Measurements from ENCODE around the gene RNF183. TPM values are rescaled to one million over a fixed set of nuclear protein-coding genes. Genes with fewer than 3 reads are reported as not detected.
"Not testable (repeated sequence)": the region's sequence is repeated elsewhere in the genome, so short reads cannot be mapped to it uniquely, and the experiment has no call there.

The RNF183 gene
- total RNA-seq, 1 donor from 2014 or later, result not detected

DNA sequence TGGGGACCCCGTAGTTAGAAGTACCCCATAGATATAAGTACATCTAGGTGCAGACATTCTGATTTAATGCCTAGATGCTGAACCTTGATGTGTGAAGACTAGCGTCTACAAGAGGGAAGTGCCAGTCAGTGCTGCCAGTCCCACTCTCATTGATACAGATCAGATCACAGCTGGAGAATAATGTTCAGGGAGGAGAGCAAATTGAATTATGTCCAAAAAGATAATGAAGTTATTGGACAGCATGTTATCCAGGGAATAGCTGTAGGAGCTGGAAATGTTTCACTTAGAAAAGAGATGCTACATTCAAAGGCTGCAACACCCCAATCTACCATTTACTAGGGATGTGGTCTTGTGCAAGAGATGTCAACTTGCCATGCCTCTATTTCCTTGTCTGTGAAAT is 15.9 kb upstream of the RNF183 start:
- intact Hi-C loops (cut with micrococcal nuclease), result no loop called here

- intact Hi-C loops (cut with micrococcal nuclease), result no loop called here
Measured at GRCh38 chr9:113317777-113318176, 14.6 kb upstream of the RNF183 start.

GRCh38 chr9:113316030-113316429 is 12.9 kb upstream of the RNF183 start:
- intact Hi-C loops (cut with micrococcal nuclease), result no loop called here

DNA sequence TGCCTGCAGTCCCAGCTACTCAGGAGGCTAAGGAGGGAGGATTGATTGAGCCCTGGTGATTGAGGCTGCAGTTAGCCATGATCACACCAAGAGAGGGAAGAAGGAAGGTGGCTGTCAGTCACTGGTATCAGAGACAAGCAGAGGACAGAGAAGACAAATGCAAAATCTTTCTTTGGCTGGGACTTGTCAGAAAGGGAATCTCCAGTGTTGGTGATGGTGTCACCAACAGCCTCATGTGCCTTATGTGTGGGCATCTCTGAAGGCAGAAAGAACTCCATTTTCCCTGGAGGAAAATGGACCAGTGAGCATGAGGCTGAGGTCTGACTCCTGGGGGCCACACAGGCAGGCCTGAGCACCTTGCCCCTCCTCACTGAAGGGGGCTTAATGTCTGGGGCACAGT is 12.1 kb upstream of the RNF183 start:
- intact Hi-C loops (cut with micrococcal nuclease), result no loop called here

- intact Hi-C loops (cut with micrococcal nuclease), result no loop called here
Measured at GRCh38 chr9:113313261-113313660, 10.1 kb upstream of the RNF183 start.

GRCh38 chr9:113311961-113312360 is 8.8 kb upstream of the RNF183 start:
- intact Hi-C loops (cut with micrococcal nuclease), result no loop called here

DNA sequence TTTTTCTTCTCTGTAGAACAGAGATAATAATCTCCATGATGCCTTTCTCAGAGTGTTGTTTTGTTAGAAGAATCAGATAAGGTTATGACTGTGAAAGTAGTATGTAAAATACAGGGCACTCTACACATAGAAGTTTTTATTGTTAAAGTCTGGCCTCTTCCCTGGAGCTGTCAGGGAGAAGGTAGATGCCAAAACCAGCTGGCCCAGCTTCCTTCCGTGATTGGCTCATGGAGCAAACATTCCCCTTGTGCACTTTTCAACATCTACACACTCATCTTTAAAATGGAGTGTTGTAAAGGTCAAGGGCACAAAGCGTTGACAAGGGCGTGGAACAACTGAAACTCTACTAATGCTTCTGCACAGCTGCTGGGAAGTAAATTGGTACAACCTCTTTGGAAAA is 7.4 kb upstream of the RNF183 start:
- intact Hi-C loops (cut with micrococcal nuclease), result no loop called here

DNA sequence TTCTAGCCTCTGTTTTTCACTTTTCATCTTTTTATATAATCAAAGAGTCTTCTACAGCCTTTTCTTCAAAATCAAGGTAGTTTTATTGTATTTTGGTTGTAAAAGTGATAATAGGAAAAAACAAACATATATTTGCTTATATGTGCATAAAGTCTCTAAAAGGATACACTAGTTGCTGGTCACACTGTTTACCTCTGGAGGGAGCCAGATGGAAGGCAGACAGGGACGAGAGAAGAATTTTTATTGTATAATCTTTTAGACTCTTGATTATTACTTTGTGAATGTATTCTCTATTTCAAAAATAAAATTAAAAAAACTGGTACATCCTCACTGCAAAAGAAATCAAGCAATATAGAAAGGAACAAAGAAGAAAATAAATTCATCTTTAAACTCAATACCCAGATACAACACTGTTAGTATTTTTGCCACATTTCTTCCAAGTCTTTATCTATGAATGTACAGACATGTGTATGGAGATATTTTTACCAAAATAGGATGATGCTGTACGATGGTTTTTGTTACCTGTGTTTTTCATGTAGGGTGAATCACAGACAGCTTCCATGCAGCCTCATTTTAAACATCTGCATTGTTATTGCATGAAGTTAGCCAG is 6.1 kb upstream of the RNF183 start:
- intact Hi-C loops (cut with micrococcal nuclease), result loop anchor here (1.0 kb wide), 6 partner anchors 35 to 349 kb away; partner anchors contain the start of genes ALAD and HDHD3

- intact Hi-C loops (cut with micrococcal nuclease), result no loop called here
Measured at GRCh38 chr9:113307396-113307975, 4.3 kb upstream of the RNF183 start.

GRCh38 chr9:113306566-113306965 is 3.4 kb upstream of the RNF183 start:
- intact Hi-C loops (cut with micrococcal nuclease), result no loop called here

DNA sequence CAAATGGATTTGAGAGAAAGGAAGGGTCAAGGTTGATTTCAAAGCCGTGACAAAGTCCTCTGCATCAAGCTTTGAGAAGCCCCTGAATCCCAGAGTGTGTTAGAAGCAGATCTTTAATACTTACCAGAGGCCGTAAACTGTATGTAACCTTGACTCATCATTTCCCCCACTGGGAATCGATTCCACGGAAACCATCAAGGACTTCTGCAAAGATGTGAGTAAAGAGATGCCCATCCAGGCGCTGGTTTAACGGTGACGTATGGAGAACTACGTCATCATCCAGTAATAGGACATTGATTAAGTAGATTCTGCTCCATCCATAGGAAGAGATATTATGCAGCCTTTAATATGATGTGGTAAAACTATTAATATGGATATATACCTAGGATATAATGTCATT is 1.6 kb downstream of the RNF183 start:
- intact Hi-C loops (cut with micrococcal nuclease), result no loop called here

- intact Hi-C loops (cut with micrococcal nuclease), result no loop called here
Measured at GRCh38 chr9:113299800-113300292, 3.3 kb downstream of the RNF183 start.

- intact Hi-C loops (cut with micrococcal nuclease), result no loop called here
Measured at GRCh38 chr9:113298924-113299770, 4.0 kb downstream of the RNF183 start.

- intact Hi-C loops (cut with micrococcal nuclease), result no loop called here
Measured at GRCh38 chr9:113298311-113298710, 4.9 kb downstream of the RNF183 start.

DNA sequence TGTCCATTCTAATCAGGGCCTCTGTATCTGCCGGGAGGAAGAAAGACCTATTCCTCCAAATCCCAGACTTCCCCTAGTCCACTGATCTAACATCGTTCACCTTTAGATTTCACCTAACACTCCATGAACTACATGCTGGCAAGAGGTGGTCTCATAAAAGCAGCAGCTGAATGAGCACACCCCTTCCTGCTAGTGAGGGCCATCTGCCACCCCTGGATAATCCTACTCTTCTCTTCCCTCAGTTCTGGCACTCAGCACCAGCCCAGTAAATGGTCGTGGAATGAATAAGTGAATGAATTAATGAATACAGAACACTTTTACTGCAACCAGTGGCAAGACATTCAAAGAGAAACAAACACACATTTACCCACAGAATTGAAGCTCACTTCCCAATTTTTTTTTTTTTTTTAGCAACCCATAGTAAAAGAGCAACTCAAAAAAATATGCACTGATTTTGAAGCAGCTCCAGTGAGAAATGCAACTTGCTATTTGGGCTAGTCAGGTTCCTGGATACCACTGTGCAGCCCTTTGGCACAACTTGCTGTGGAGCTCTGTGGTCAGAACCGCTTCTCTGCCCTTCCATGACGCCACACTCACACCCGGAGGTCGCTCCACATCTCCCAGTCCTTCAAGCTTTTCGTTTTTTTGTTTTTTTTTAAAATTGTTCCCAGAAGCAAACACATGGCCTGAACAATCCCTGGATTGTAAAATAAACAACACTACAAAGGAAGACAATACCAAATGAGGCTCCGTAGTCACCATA is 6.2 kb downstream of the RNF183 start:
- intact Hi-C loops (cut with micrococcal nuclease), result no loop called here

GRCh38 chr9:113296247-113296646 is 6.9 kb downstream of the RNF183 start:
- intact Hi-C loops (cut with micrococcal nuclease), result not testable (repeated sequence)

DNA sequence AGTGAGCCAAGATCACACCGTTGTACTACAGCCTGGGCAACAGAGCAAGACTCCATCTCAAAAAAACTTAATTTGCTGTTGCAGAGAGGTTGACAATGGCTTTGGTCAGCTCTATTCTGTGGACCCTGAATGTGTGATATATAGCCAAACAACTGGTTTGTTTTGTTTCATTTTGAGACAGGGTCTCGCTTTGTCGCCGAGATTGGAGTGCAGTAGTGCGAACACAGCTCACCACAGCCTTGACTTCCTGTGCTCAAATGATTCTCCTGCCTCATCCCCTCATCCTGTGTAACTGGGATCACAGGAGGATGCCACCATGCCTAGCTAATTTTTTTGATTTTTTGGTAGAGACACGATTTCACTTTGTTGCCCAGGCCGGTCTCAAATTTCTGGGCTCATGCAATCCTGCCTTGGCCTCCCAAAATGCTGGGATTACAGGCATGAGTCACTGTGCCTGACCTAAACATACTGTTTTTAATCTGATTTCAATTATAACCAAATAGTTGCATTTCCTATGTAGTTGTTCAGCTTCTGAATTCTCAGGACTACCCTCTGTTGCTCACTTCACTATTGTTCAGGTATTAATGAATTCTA is 9.8 kb downstream of the RNF183 start:
- intact Hi-C loops (cut with micrococcal nuclease), result no loop called here

DNA sequence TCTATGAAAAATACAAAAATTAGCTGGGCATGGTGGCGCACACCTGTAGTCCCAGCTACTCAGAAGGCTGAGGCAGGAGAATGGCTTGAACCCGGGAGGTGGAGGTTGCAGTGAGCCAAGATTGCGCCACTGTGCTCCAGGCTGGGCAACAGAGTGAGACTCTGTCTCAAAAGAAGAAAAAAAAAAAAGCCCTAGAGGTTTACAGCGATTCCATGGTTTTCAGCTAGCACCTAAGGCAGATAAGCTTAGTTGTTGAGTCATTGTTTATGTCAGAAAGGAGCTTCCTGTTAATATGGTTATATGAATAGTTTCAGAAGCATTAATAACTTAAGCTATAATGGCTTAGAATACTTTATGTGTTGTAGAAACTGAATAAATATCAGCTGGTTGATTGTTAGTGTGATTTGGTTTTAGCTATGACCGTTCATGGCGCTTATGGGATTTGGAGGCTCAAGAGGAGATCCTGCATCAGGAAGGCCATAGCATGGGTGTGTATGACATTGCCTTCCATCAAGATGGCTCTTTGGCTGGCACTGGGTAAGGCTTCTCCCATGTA is 13.0 kb downstream of the RNF183 start:
- intact Hi-C loops (cut with micrococcal nuclease), result no loop called here

DNA sequence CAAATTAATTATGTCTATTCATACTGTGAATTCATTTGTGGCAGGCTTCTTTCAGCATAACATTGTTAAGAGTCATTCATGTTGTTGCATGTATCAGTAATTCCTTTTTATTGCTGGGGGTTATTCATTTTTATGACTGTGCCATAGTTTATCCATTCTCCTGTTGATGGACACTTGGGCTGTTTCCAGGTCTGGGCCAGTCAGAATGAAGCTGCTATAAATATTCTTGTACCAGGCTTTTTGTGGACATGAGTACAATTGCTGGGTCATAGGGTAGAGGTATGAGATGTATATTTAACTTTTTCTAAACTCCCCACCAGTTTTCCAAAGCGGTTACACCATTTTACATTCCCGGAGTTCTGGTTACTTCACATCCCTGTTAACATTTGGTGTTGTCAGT is 14.1 kb downstream of the RNF183 start:
- intact Hi-C loops (cut with micrococcal nuclease), result no loop called here

GRCh38 chr9:113281356-113281755 is 21.8 kb downstream of the RNF183 start:
- intact Hi-C loops (cut with micrococcal nuclease), result no loop called here

GRCh38 chr9:113278840-113279239 is 24.3 kb downstream of the RNF183 start:
- intact Hi-C loops (cut with micrococcal nuclease), result loop anchor here (5.0 to 10.0 kb wide), 2 partner anchors 1093 to 1614 kb away; partner anchors contain the start of gene GNG10
